H1 (cell line): ENCODE data around the gene CDH11.

Experiments used
- CBX5 ChIP-seq: fragments of 300-800, 300-1000 bp; sonication (generic); IDR thresholded peaks from 2 replicates; pipeline ENCODE4 v1.7.1; 2016; ENCODE audit warnings: antibody characterized with exemption, low read length, low read depth
- CBX8 ChIP-seq: fragments of 300-800, 300-1000 bp; sonication (generic); IDR thresholded peaks from 2 replicates; pipeline ENCODE4 v1.7.1; 2016; ENCODE audit warnings: low read depth, low read length, borderline replicate concordance
- CTCF ChIP-seq, 3 experiments: IDR thresholded peaks; 1 replicate in 2 of 3; 2 replicates in 1 of 3; pipeline versions ENCODE4 v1.5.1 to v1.6.1; 2011; ENCODE audit warnings: low read length in 3 of 3, mild to moderate bottlenecking in 3 of 3, inconsistent platforms in 2 of 3, low read depth in 1 of 3, moderate library complexity in 1 of 3; ENCODE audit not compliant: insufficient read depth in 1 of 3; ENCODE audit errors: control extremely low read depth in 1 of 3
- MAFK ChIP-seq: IDR thresholded peaks from 2 replicates; pipeline ENCODE4 v1.6.1; 2012; ENCODE audit warnings: low read depth, mild to moderate bottlenecking, improper control_type of control experiment, low read length
- POLR2AphosphoS5 ChIP-seq: IDR thresholded peaks from 2 replicates; pipeline ENCODE4 v1.6.1; 2011; ENCODE audit warnings: low read depth, low read length
- RAD21 ChIP-seq, 2 experiments: IDR thresholded peaks in 1 of 2; conservative IDR thresholded peaks in 1 of 2; 2 replicates each; pipeline ENCODE4 v1.6.1; 2011; ENCODE audit warnings: low read depth in 2 of 2, low read length in 2 of 2, improper control_type of control experiment in 1 of 2, inconsistent platforms in 1 of 2, mild to moderate bottlenecking in 1 of 2, moderate library complexity in 1 of 2
- RBBP5 ChIP-seq: IDR thresholded peaks from 2 replicates; pipeline ENCODE4 v1.7.1; 2012; ENCODE audit warnings: low read depth, mild to moderate bottlenecking, inconsistent platforms, low read length, moderate library complexity, borderline replicate concordance
- TAF1 ChIP-seq: IDR thresholded peaks from 2 replicates; pipeline ENCODE4 v1.6.1; 2011; ENCODE audit warnings: mild to moderate bottlenecking, low read depth, low read length

GRCh38 chr16:65032387-65032786, 89.5 kb downstream of the CDH11 start:
- no peak for TF ChIP-seq CBX8
- no peak for TF ChIP-seq CBX5
- TF ChIP-seq CTCF (IDR thresholded peaks at IDR 0.05; ENCODE audit: control extremely low read depth in 1 of 3, insufficient read depth in 1 of 3, low read depth in 1 of 3, low read length in 3 of 3), result no peak
- no peak for TF ChIP-seq RAD21 (IDR thresholded peaks at IDR 0.05 in 1 of 2, conservative IDR thresholded peaks at IDR 0.05 in 1 of 2; ENCODE audit: low read depth in 2 of 2, low read length in 2 of 2)
- no peak for TF ChIP-seq MAFK
- no peak for TF ChIP-seq RBBP5
- no peak for TF ChIP-seq POLR2AphosphoS5
- TF ChIP-seq TAF1, result no peak
